HEK293T (cell line): ENCODE measurements around the gene FASTKD1.

Source experiments
- CTCF ChIA-PET: fragments of 350-600 bp; formaldehyde crosslinking; extraction: SDS; loops from one replicate; lab custom pipeline; 2021; ENCODE audit warnings: antibody characterized with exemption, inconsistent platforms; lab: Yijun Ruan, JAX
- POLR2A ChIA-PET: fragments of 350-600 bp; formaldehyde crosslinking; extraction: SDS; loops from one replicate; lab custom pipeline; 2020; ENCODE audit warnings: antibody characterized with exemption, inconsistent platforms; lab: Yijun Ruan, JAX
- DNase-seq: peaks from one replicate; pipeline ENCODE4 v3.0.0; 2012; ENCODE audit warnings: mixed read lengths; ENCODE audit errors: extremely low spot score
- ARNT ChIP-seq: fragments of 450-650 bp; IDR thresholded peaks from 2 replicates; pipeline ENCODE4 v1.6.1; 2017; ENCODE audit warnings: mild to moderate bottlenecking
- BHLHE40 ChIP-seq: fragments of 450-650 bp; IDR thresholded peaks from 2 replicates; pipeline ENCODE4 v1.6.1; 2016; ENCODE audit warnings: mild to moderate bottlenecking, moderate library complexity, borderline replicate concordance
- CTBP1 ChIP-seq: fragments of 450-650 bp; IDR thresholded peaks from 2 replicates; pipeline ENCODE4 v1.6.1; 2016; ENCODE audit warnings: borderline replicate concordance
- ELF4 ChIP-seq: fragments of 450-650 bp; IDR thresholded peaks from 2 replicates; pipeline ENCODE4 v1.6.1; 2017; ENCODE audit warnings: antibody characterized with exemption
- FOXA1 ChIP-seq: fragments of 450-650 bp; IDR thresholded peaks from 2 replicates; pipeline ENCODE4 v1.6.1; 2016; ENCODE audit warnings: mild to moderate bottlenecking
- FOXK2 ChIP-seq: fragments of 450-650 bp; IDR thresholded peaks from 2 replicates; pipeline ENCODE4 v1.6.1; 2016; ENCODE audit warnings: mild to moderate bottlenecking
- FOXM1 ChIP-seq: fragments of 450-650 bp; IDR thresholded peaks from 2 replicates; pipeline ENCODE4 v1.6.1; 2017; ENCODE audit warnings: mild to moderate bottlenecking, borderline replicate concordance
- HDGF ChIP-seq: fragments of 450-650 bp; IDR thresholded peaks from 2 replicates; pipeline ENCODE4 v1.6.1; 2017; ENCODE audit warnings: antibody characterized with exemption, borderline replicate concordance
- L3MBTL2 ChIP-seq: fragments of 450-650 bp; conservative IDR thresholded peaks from 2 replicates; pipeline ENCODE4 v1.6.1; 2016; ENCODE audit warnings: mild to moderate bottlenecking
- LEF1 ChIP-seq: fragments of 450-650 bp; IDR thresholded peaks from 2 replicates; pipeline ENCODE4 v1.6.1; 2017; ENCODE audit warnings: mild to moderate bottlenecking, borderline replicate concordance
- NFRKB ChIP-seq: fragments of 450-650 bp; IDR thresholded peaks from 2 replicates; pipeline ENCODE4 v1.6.1; 2016; ENCODE audit warnings: mild to moderate bottlenecking, moderate library complexity
- PKNOX1 ChIP-seq: fragments of 450-650 bp; IDR thresholded peaks from 2 replicates; pipeline ENCODE4 v1.6.1; 2016
- SP1 ChIP-seq: fragments of 450-650 bp; IDR thresholded peaks from 2 replicates; pipeline ENCODE4 v1.6.1; 2017
- SUZ12 ChIP-seq: fragments of 450-650 bp; IDR thresholded peaks from 2 replicates; pipeline ENCODE4 v1.6.1; 2016; ENCODE audit warnings: mild to moderate bottlenecking
- TARDBP ChIP-seq: fragments of 450-650 bp; IDR thresholded peaks from 2 replicates; pipeline ENCODE4 v1.6.1; 2016
- ZNF384 ChIP-seq: fragments of 450-650 bp; IDR thresholded peaks from 2 replicates; pipeline ENCODE4 v1.6.1; 2016

Gene FASTKD1

GRCh38 chr2:169513094-169513493 lies 60.6 kb downstream of the FASTKD1 start:
- no peak for TF ChIP-seq CTBP1
- TF ChIP-seq ZNF384 = no peak
- TF ChIP-seq PKNOX1 = no peak
- POLR2A ChIA-PET = no interaction called here
- DNase-seq = no peak
- CTCF ChIA-PET = no interaction called here

DNA sequence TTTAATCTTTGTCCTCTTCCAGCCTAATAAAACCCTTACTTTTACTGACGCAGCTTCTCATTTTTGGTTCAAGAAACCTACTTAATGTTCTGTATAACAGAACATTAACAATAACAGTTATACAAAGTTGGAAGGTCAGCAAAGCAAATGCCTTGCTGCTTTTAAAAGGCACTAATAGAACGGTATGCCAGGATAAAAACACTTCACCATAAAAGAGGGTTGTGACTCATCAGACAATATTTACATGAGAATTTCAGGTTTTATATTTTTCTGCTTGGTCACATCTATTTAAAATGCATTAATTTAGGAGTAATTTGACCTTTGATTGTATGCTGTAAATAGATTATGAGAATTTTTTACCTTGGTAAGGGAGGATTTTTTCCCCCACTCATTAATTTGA lies 61.1 kb downstream of the FASTKD1 start:
- CTCF ChIA-PET = no interaction called here
- DNase-seq = no peak
- POLR2A ChIA-PET = no interaction called here
- TF ChIP-seq ZNF384 (no peak), ARNT (no peak), PKNOX1 (no peak), ELF4 (no peak), LEF1 (no peak), L3MBTL2 (no peak), FOXA1 (no peak), NFRKB (no peak), FOXM1 (no peak), HDGF (no peak), CTBP1 (no peak), SP1 (no peak), BHLHE40 (no peak), TARDBP (no peak), SUZ12 (no peak), FOXK2 (no peak)

- POLR2A ChIA-PET = no interaction called here
- DNase-seq = peak; percentile 32
- CTCF ChIA-PET = no interaction called here
- TF ChIP-seq TARDBP (no peak), L3MBTL2 (no peak), ELF4 (no peak), FOXK2 (no peak), LEF1 (no peak), NFRKB (no peak), PKNOX1 (no peak), ZNF384 (no peak), ARNT (no peak), CTBP1 (no peak), FOXM1 (no peak), HDGF (no peak), FOXA1 (no peak), BHLHE40 (no peak), SUZ12 (no peak), SP1 (no peak)
These were observed 61.8 kb downstream of the FASTKD1 start for GRCh38 chr2:169511818-169512217.

GRCh38 chr2:169510496-169510895 lies 63.2 kb downstream of the FASTKD1 start:
- POLR2A ChIA-PET = no interaction called here

GRCh38 chr2:169509955-169510354 lies 63.7 kb downstream of the FASTKD1 start:
- TF ChIP-seq NFRKB (no peak), SUZ12 (no peak), SP1 (no peak), FOXK2 (no peak), TARDBP (no peak), HDGF (no peak), ELF4 (no peak), ZNF384 (no peak), CTBP1 (no peak), FOXM1 (no peak), FOXA1 (no peak), LEF1 (no peak), ARNT (no peak), L3MBTL2 (no peak), PKNOX1 (no peak)
- CTCF ChIA-PET = no interaction called here
- POLR2A ChIA-PET = interaction anchor here (0.8 kb wide), 1 partner anchor 289 kb away, joined by 3 read pairs; the partner anchor contains the start of gene SSB
- no peak for DNase-seq

More at GRCh38 chr2:169510496-169510895, 63.2 kb downstream of the FASTKD1 start:
- CTCF ChIA-PET = no interaction called here
- TF ChIP-seq NFRKB (no peak), TARDBP (no peak), FOXK2 (no peak)
- DNase-seq = no peak

DNA sequence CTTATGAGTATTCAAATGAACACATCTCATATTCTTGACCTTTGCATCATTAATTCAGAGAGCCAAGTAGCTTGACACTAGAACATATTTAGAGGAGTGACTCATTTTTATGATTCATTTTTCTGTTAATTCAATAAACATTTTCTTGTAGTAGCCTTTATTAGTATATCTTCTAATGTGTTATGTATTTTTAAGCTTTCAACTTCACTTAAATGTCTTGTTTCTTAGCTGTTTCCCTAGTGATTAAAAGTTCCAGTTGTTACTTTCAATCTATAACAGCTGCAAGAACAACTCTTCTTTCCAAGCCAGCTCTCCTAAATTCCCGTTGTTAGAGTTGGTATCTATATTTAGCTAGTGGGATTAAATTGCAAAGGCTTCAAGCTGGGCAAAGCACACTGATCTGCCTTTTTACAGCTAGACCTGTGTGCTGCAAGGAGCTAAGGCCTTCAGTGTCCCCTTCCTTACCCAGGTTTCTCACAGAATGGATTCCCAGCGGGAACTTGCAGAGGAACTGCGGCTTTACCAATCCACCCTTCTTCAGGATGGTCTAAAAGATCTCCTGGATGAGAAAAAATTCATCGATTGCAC lies 64.3 kb downstream of the FASTKD1 start, which contains the start of gene KLHL41:
KLHL41 (plus strand) TSS at position 405 of the 588 bp plus-strand sequence; CDS start at position 482, 77 bp downstream.
- no peak for TF ChIP-seq SP1
- no peak for TF ChIP-seq ZNF384
- TF ChIP-seq TARDBP = no peak
- no peak for TF ChIP-seq PKNOX1
- TF ChIP-seq BHLHE40 = no peak
- TF ChIP-seq NFRKB = no peak
- TF ChIP-seq L3MBTL2 = no peak
- no peak for TF ChIP-seq ELF4
- no peak for TF ChIP-seq CTBP1
- no peak for TF ChIP-seq HDGF
- TF ChIP-seq FOXM1 = no peak
- TF ChIP-seq SUZ12 = no peak
- no peak for TF ChIP-seq FOXA1
- TF ChIP-seq ARNT = no peak
- no peak for TF ChIP-seq LEF1
- no peak for TF ChIP-seq FOXK2
- POLR2A ChIA-PET = interaction anchor here (0.8 kb wide), 1 partner anchor 289 kb away, joined by 3 read pairs; the partner anchor contains the start of gene SSB
- CTCF ChIA-PET = no interaction called here
- peak; percentile 45 for DNase-seq
